ENCODE results near the gene USH1G.

USH1G gene

DNA sequence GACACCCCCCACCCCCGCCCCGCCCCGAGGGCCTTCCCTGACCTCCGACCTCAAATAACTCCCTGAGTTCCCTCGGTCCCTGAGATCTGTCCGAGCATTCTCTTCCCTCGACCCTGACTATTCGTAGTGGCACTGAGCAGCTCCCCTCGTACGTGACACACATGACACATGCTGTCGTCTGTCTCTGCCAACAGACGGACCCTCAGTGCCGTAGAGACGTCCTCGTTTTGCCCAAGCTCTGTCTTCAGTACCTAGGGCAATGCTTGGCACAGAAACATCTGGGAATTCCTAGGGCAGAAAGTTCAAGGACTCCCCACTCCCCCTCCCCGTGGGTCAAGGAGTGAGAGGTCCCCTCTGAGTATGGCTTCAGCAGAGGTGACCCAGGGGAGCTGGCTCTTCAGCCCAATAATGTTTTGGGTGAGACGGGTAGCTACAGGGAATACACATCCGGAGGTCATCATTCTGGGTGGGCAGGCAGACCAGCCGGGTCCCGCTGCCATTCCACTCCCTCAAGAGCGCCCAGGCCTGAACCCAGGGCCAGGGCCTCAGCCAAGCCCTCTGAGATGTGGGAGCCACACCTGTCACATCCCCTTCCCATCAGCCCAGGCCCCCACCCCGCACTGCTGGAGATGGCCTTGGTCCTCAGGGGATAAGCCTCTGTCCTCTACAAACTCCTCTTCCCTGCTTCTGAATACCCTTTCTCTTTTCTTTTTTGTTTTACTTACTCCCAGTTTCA lies 29.0 kb downstream of the USH1G start:
- Histone ChIP-seq H3K27me3 (ENCODE audit: insufficient read depth, poor library complexity, severe bottlenecking) (peaks cover 41% of the 10 kb centered on the region), H3K36me3 (ENCODE audit: low read depth) (no peaks in the 10 kb centered on the region), H3K4me3 (ENCODE audit: severe bottlenecking) (no peak overlapping the region), H3K27ac (ENCODE audit: poor library complexity, severe bottlenecking) (no peak overlapping the region), H3K9me3 (ENCODE audit: severe bottlenecking) (no peaks in the 10 kb centered on the region), H3K4me1 (ENCODE audit: insufficient read depth, poor library complexity, severe bottlenecking) (no peaks in the 10 kb centered on the region)
- TF ChIP-seq, protein P1, sequence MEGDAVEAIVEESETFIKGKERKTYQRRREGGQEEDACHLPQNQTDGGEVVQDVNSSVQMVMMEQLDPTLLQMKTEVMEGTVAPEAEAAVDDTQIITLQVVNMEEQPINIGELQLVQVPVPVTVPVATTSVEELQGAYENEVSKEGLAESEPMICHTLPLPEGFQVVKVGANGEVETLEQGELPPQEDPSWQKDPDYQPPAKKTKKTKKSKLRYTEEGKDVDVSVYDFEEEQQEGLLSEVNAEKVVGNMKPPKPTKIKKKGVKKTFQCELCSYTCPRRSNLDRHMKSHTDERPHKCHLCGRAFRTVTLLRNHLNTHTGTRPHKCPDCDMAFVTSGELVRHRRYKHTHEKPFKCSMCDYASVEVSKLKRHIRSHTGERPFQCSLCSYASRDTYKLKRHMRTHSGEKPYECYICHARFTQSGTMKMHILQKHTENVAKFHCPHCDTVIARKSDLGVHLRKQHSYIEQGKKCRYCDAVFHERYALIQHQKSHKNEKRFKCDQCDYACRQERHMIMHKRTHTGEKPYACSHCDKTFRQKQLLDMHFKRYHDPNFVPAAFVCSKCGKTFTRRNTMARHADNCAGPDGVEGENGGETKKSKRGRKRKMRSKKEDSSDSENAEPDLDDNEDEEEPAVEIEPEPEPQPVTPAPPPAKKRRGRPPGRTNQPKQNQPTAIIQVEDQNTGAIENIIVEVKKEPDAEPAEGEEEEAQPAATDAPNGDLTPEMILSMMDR (IDR thresholded peaks at IDR 0.05; ENCODE audit: poor library complexity, severe bottlenecking), result no peak
- ATAC-seq (ENCODE audit: low read depth), result no peak
- DNase-seq (ENCODE audit: low spot score), result no peak

DNA sequence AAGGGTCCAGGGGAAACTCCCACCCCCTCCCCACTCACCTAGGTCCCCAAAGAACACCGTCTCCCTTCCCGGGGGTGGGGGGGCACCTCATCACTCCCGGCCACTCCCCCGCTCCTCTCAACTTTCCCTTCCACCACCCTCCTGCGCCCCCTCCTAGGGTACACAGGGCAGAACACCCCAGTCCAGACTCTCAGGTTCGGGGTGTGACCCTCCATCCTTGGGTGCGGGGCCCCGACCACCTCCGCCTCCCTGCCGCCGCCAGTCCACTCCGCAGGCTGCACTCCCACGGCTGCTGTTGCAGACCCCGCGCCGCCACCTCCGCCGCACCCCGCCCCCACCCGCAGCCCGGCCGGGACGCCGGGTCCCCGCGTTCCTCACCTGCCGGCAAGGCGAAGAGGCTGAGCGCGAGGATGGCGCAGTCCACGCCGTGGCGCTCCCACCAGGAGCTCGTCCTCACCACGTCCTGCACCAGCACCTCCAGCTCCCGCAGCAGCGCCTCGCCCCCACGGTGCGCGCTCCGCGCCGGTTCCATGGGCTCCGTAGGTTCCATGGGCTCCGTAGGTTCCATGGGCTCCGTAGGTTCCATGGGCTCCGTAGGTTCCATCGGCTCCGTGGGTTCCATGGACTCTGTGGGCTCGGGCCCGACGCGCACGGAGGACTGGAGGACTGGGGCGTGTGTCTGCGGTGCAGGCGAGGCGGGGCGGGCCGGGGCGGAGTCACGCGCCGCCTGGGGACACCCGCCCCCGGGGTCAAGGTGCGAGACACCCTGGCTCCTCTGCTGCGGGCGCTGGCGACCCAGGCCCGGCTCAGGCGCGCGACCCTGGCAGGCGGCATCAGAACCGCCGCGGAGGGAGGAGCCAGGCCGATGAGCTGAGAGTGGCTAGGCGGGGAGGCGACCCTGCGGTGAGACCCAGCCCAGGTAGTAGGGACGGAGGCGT lies 29.8 kb downstream of the USH1G start, which contains the start of gene FADS6:
Gene FADS6 (minus strand): TSS at position 660 of the 938 bp plus-strand sequence. CDS start 38 bp downstream, at position 622.
- H3K4me1 ChIP-seq (ENCODE audit: insufficient read depth, poor library complexity, severe bottlenecking), result no peaks in the 10 kb centered on the region
- no peaks in the 10 kb centered on the region for H3K9me3 ChIP-seq (ENCODE audit: severe bottlenecking)
- DNase-seq (ENCODE audit: low spot score) (no peak), ATAC-seq (ENCODE audit: low read depth) (peak; percentile 41; the same call in 1 of the 3 replicates)
- TF ChIP-seq, protein P1 (IDR thresholded peaks at IDR 0.05; ENCODE audit: poor library complexity, severe bottlenecking), result no peak
- H3K4me3 ChIP-seq (ENCODE audit: severe bottlenecking), result peak within 1 kb of the TSS; percentile 2
- H3K27ac ChIP-seq (ENCODE audit: poor library complexity, severe bottlenecking), result no peak within 1 kb of the TSS
- no peaks in the 10 kb centered on the region for H3K36me3 ChIP-seq (ENCODE audit: low read depth)
- H3K27me3 ChIP-seq (ENCODE audit: insufficient read depth, poor library complexity, severe bottlenecking), result peaks cover 41% of the 10 kb centered on the region

DNA sequence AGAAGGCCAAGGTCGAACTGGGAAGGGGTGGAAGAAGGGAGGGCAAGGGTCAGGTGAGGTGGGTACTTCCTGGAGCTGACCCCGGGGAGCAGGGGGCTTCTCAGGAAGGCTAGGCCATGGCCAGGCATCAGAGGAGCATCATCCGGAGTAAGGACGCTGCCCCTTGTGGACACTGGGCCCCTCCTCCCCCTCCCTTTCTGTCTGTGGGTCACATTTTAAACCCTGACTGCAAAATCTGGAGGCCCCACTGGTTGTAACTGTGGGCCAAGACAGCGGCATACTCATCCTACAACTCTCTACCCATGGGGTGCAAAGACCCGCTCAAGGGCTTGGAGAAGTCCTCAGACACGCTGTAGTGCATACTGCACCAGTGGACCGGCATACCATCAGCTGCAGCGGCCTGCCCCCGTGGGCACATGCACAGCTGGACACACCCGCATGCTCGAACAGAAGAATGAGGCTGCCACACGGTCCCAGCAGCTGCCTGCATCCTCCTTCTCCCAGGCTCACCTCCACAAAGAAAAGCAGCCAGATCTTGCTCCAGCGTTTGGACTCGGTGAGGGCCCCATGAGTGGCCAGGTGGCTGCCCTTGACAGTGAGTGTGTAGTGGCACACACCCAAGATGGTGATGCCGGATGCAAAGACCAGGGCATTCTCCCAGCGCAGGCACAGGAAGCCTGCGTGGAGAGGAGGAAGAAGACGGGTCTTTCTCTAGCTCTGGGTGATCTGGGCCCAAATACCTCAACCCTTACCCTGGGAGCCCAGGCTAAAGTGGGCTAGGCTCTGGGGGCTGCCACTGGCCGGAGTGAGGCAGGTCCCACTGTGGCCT lies 30.8 kb downstream of the USH1G start:
- TF ChIP-seq, protein P1 (IDR thresholded peaks at IDR 0.05; ENCODE audit: poor library complexity, severe bottlenecking), result no peak
- DNase-seq (ENCODE audit: low spot score), result no peak
- no peak overlapping the region for H3K4me3 ChIP-seq (ENCODE audit: severe bottlenecking)
- no peaks in the 10 kb centered on the region for H3K36me3 ChIP-seq (ENCODE audit: low read depth)
- no peaks in the 10 kb centered on the region for H3K4me1 ChIP-seq (ENCODE audit: insufficient read depth, poor library complexity, severe bottlenecking)
- H3K27me3 ChIP-seq (ENCODE audit: insufficient read depth, poor library complexity, severe bottlenecking), result peaks cover 41% of the 10 kb centered on the region
- H3K9me3 ChIP-seq (ENCODE audit: severe bottlenecking), result no peaks in the 10 kb centered on the region
- H3K27ac ChIP-seq (ENCODE audit: poor library complexity, severe bottlenecking), result no peak overlapping the region
- no peak for ATAC-seq (ENCODE audit: low read depth)

DNA sequence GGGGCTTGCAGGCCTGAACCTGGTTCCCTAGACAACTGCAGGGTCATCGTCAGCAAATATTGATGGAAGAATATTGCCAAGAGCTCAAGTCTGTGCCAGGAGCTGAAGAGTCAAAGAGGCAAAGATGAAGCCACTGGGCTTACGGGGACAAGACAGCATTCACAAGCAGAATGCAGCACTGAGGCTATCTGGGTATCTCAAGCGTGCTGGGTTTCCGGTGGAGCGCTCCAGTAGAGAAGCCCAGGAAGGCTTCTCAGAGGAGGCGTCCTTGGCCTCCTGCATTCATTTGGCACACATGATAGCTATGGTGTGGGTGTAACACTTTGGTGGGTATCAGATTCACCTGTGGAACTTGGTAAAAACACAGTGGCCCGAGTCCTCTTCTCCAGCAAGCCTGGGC lies 32.5 kb downstream of the USH1G start:
- TF ChIP-seq, protein P1 (IDR thresholded peaks at IDR 0.05; ENCODE audit: poor library complexity, severe bottlenecking), result no peak
- Histone ChIP-seq H3K4me1 (ENCODE audit: insufficient read depth, poor library complexity, severe bottlenecking) (no peaks in the 10 kb centered on the region), H3K4me3 (ENCODE audit: severe bottlenecking) (no peak overlapping the region), H3K27ac (ENCODE audit: poor library complexity, severe bottlenecking) (no peak overlapping the region), H3K36me3 (ENCODE audit: low read depth) (no peaks in the 10 kb centered on the region), H3K27me3 (ENCODE audit: insufficient read depth, poor library complexity, severe bottlenecking) (peaks cover 31% of the 10 kb centered on the region), H3K9me3 (ENCODE audit: severe bottlenecking) (no peaks in the 10 kb centered on the region)
- no peak for DNase-seq (ENCODE audit: low spot score)
- ATAC-seq (ENCODE audit: low read depth), result no peak

Measured in RWPE2 (cell line).